Measurements from ENCODE around the gene UBE3C.
A peak's percentile ranks its signal among the peaks of the same experiment; 100 is the strongest.
"Not testable (repeated sequence)": the region's sequence is repeated elsewhere in the genome, so short reads cannot be mapped to it uniquely, and the experiment has no call there.

UBE3C gene

DNA sequence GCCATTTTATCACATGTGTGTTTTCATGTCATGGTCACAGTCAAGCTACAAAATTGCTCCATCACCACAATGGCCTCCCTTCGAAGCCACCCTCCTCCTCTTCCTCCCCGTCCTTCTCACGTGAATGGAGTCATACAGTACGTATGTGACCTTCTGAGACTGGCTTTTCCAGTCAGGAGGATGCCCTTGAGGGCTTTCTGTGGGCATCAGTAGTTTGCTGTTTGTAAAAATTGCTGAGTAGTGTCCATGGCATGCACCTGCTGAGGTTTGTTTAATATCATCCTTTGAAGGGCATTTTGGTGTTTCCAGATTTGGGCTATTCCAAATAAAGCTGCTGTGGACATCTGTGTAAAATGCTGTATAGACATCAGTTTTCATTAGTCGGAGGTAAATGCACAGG lies 5.9 kb upstream of the UBE3C start:
- DNase-seq, result no peak

GRCh38 chr7:157133304-157133703 lies 5.4 kb upstream of the UBE3C start:
- DNase-seq, result no peak

DNA sequence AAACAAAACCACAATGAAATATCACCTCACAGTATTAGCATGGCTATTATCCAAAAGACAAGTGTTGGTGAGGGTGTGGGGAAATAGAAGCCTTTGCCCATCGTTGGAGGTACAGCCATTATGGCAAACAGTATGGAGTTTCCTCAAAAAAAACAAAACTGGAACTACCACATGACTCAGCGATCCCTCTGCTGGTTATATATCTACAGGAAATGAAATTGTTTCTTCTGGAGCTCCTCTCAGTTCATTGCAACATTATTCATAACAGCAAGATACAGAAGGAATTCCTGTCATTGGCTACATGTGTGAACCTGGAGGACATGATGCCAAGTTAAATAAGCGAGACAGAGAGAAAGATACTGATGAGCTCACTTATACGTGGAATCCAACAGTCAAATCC lies 2.4 kb upstream of the UBE3C start:
- no peak for DNase-seq

DNA sequence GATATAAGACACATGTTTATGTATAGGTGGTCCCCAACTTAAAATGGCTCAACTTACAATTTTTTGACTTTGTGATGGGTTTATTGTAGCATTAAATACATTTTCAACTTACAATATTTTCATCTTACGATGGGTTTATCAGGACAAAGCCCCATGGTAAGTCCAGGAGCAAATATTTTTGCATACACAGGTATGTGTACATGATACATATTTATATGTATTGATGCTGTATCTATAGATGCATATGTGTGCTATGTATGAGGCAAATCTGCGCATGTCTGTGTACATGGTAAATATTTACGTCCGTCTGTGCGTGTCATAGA lies 664 bp upstream of the UBE3C start:
- DNase-seq, result no peak

GRCh38 chr7:157139111-157139809 lies 534 bp downstream of the UBE3C start:
- DNase-seq, result peak; percentile 68

- DNase-seq, result peak; percentile 17
These were observed 1.2 kb downstream of the UBE3C start for GRCh38 chr7:157139810-157140510.

GRCh38 chr7:157140511-157140905 lies 1.8 kb downstream of the UBE3C start:
- DNase-seq, result no peak

DNA sequence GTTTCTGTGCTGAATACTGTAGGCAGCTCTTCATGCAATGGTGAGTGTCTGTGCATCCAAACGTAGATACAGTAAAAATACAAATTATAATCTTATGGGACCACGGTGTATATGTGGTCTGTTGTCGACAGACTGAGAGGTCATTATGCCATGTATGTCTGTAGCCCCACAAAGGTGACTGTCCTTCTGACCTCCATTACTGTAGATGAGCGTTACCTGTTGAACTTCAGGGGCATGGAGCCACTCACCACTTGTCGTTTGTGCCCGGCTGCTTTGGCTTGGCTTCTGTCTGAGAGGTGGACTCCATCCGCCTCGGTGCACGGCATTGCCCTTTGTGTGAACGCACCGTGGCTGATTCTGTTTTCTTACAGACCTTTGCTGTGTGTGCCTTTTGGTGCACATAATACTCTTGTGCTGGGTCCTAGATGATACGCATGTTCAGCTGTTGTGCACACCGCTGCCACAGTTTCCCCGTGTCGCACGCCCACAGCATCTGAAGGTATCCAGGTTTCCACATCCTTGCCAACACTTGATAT lies 2.9 kb downstream of the UBE3C start:
- no peak for DNase-seq

GRCh38 chr7:157143788-157144187 lies 5.1 kb downstream of the UBE3C start:
- no peak for DNase-seq

DNA sequence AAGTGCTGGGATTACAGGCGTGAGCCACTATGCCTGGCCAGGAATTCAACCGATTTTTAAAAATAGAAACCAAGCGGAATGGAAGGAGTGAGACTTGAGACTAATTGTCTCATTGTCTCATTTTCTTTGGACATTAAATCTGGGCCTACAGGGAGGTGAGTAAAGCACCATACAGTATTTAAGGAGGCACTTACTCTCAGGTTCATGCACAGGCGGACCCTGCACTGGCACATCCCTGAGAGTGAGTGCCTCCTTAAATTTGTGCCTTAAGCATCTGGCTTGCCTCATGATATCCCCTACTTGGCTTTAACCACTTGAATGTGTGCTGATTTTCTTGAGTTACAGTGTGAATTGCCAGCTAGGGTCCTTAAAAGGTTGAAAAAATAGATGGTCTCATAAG lies 10.6 kb downstream of the UBE3C start:
- DNase-seq, result no peak

DNA sequence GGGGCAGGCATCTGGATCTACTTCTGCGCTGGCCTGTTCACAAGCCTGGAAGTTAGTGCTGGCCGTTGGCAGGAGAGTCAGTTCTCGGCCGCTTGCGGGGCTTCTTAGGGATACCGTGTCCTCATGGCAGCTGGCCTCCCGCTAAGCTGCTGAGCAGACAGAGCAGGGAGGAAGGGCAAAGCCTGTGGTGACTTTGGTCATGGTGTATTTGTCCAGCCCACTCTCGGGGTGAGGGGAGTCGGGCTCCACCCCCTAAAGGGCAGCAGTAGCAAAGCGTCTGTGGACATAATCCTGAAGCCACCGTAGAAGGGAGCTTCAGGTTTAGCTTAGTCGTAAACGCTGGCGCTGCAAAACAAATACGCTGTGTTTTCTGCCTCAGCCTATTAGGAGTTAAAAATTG lies 12.2 kb downstream of the UBE3C start:
- no peak for DNase-seq

- DNase-seq, result no peak
These were observed 13.1 kb downstream of the UBE3C start for GRCh38 chr7:157151626-157152339.

- DNase-seq, result no peak
These were observed 13.7 kb downstream of the UBE3C start for GRCh38 chr7:157152391-157152937.

DNA sequence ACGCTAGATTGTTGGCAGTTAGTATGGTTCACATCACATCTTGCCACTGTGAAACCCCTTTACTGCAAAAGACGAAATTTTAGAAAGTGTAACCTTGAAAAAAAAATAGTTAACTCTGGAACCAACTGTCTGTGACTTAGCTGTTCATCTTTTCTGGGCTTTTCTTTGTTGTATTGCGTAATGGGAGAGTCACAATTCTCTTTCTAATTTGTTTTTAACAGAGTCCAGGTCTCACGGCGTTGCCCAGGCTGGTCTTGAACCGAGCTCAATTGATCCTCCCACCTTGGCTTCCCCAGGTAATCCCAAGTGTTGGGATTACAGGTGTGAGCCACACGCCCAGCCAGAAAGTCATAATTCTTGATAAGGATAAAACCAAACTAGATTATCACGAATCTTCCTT lies 14.5 kb downstream of the UBE3C start:
- DNase-seq, result no peak

GRCh38 chr7:157155959-157156358 lies 17.2 kb downstream of the UBE3C start:
- no peak for DNase-seq

- DNase-seq, result no peak
These were observed 19.7 kb downstream of the UBE3C start for GRCh38 chr7:157158400-157158799.

- DNase-seq, result not testable (repeated sequence)
These were observed 20.8 kb downstream of the UBE3C start for GRCh38 chr7:157159537-157159936.

GRCh38 chr7:157160433-157160832 lies 21.7 kb downstream of the UBE3C start:
- no peak for DNase-seq

DNA sequence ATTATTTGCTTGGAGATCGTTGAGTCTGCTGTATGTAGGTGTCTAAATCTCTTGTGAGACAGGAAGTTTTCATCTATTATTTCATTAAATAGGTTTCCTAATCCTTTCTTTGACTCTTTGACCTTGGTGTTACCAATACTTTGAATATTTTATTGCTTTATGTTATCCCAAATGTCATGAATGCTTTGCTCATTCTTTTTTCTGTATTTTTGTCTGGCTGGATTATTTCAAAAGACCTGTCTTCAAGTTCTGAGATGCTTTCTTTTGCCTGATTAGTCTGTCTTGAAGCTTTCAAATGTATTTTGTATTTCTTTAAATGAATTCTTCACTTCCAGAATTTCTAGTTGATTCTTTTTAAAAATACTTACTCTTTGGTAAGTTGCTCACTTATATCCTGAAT lies 27.3 kb downstream of the UBE3C start:
- DNase-seq, result no peak

DNA sequence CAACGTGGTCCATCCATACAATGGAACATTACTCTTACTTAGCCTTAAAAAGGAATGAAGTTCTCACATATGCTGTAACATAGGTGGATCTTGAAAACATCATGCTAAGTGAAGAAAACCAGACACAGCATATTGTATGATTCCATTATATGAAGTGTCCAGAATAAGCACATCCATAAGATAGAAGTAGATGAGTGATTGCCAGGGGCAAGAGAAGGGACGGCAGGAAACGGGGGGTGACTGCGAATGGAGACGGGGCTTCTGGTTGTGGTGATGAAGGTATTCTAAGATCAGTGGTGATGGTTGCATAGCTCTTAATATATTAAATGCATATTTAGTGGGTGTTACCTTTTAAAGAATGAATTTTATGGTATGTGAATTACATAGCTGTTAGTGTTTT lies 29.8 kb downstream of the UBE3C start:
- no peak for DNase-seq

DNA sequence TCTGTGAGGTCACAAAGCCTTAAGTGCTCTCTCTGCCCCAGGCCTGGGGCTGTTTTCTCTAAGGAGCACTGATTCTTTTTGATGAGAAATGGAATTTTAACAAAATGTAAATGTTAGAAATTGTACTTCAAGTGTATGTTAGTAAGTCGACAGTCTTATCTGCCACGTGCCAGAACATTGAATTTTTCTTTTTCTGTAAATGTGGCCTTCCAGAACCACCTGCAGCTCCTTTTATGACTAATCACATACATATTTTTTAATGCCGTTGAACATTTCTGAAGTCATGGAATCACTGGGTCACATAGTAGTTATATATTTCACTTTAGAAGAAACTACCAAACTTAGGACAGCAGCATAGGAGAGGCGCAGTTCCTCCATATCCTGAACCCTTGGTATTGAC lies 38.0 kb downstream of the UBE3C start:
- DNase-seq, result no peak

GRCh38 chr7:157177333-157177982 lies 38.7 kb downstream of the UBE3C start:
- DNase-seq, result no peak

DNA sequence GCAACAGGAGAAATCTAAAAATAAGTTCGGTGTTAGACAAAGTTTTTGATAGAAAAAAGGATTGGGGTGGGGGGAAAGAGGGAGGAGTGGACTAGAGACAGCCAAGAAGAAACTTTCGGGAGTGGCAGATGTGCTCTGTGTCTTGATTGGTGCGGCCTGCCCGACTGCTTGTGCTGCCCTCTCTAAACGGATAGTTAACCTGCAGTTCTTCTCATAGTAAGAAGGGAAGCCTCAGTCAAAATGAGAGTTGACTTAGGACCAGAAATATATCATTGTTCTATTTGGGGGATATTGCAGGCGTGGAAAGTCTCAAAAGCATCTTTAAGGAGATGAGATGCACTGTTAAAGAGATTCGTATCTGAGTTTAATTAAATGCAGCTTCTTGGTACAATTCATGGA lies 39.3 kb downstream of the UBE3C start:
- DNase-seq, result no peak
